GM18873 (cell line): Measurements from ENCODE around the gene ABAT.
"Not testable (repeated sequence)": the region's sequence is repeated elsewhere in the genome, so short reads cannot be mapped to it uniquely, and the experiment has no call there.

Source experiments
- ATAC-seq: cut with Tn5 transposase; IDR thresholded peaks from one replicate; pipeline ENCODE4 v1.9.1; 2021; ENCODE audit warnings: mild to moderate bottlenecking, moderate library complexity, moderate number of reproducible peaks; ENCODE audit not compliant: unreplicated experiment, low FRiP score

Gene ABAT

GRCh38 chr16:8678068-8678927, 3.9 kb downstream of the ABAT start:
- no peak for ATAC-seq

- ATAC-seq: no peak
Observed at GRCh38 chr16:8679151-8679550, 4.7 kb downstream of the ABAT start.

GRCh38 chr16:8682551-8683259, 8.3 kb downstream of the ABAT start:
- ATAC-seq: no peak

DNA sequence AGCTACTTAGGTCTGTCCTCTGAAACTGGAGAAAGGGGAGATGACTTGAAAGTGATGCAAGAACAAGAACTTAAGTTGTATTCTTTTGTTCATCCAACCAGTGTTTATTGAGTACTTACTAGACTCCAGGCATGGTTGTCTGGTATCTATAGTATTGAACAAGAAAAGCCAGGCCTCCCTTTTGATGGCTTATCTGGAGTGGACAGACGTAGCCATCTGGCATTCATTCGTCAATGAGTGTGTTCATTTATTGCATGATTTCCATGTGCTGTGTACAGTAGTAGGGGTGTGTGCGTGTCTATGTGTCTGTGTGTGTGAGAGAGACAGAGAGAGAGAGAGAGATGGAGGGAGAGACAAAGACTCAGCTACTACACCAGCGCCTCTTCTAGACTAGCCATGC, 9.2 kb downstream of the ABAT start:
- no peak for ATAC-seq

GRCh38 chr16:8685617-8686016, 11.2 kb downstream of the ABAT start:
- no peak for ATAC-seq

- no peak for ATAC-seq
Observed at GRCh38 chr16:8686031-8686621, 11.7 kb downstream of the ABAT start.

DNA sequence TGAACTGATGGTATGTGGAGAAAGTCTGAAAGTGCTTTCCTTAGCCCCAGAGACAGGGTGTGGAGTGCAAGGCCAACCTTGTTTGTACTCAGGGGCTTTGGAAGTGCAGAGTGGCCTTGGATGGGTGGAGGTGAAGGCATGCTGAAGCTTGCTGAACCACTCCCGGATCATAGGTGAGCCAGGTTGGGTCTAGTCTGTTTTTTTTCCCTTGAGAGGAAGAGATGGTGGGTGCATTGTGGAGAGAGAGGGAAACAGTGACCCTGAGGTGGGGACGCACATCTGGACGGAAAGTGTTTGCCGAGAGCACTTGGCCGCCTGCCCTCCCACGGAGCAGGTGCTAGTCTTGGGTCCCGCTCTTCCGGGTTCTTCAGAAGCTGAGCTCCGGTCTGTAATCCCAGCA, 12.5 kb downstream of the ABAT start:
- ATAC-seq: no peak

DNA sequence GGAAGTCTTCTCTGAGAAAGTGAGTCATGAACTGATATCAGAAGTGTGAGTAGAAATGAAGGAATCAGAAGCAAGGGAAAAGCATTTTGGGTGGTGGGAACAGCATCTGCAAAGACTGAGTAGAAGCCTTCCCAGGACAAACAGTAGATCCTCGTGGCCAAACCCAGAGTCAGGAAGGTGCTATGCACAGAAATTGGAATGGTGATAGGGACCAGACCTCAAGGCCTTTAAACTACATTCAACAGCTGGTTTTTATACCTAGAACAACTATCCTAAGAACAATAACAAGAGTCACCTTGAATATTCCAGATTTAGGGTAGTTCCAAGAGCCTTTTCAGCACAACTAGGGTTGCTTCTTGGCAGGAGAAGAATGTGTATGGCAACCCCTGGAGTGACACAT, 15.3 kb downstream of the ABAT start:
- ATAC-seq: no peak

DNA sequence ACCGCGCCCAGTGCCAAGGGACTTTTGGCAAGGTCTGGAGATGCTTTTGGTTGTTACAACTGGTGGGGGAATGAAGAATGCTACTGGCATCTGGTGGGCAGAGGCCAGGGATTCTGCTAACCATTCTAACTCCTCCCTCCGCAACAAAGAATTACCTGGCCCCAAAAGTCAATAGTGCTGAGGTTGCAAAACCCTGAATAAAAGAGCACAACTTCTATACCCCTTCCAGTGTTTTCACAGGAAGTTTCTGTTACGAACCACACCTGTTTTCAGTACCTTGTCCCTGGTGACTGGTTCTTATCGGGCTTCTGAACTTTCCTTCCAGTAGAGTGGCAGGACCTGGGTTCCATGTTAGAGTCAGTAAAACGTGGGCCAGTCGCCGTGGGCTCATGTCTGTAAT, 17.3 kb downstream of the ABAT start:
- no peak for ATAC-seq

DNA sequence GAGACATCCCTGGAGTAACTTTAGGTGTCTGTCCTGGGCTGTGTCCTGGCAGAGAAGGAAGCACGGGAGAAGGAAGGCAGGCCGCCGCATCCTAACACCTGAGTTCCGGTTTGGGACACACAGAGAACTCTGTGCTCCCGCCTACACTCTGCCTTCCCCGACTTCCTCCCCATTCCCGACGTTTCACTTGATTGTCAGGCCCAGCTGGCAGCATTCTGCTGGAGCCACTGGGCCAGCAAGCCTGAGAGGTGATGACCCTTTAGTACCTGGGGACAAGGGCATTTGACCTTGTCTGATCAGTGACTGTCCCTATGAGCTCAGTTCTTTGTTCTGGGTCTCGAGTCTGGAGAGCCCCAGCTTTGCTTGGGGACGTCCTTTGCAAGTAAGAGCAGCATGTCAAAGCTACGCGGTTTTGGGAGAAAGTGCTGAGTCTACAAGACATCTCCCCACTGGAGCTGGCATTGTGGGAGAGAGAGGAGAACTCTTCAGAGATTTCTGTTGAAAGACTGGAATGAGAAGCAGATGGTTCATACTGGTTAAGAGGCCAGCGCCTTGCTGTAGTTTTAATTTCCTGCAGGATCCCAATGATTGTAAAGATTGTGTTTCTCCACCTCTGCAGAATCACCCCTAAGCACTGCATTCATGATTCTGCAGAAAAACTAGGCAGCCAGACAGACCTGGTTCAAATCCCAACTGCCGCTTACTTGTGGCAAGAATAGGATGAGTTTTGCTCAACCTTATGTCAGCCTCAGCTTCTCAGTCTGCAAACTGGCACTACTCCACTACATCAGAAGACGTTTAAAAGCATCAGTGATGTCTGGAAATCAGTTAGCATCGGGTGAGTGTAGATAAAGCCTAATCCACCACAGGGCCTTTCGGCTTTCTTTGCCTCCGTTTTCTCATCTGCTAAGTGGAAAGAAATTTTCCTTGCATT, 20.6 kb downstream of the ABAT start:
- ATAC-seq: no peak

DNA sequence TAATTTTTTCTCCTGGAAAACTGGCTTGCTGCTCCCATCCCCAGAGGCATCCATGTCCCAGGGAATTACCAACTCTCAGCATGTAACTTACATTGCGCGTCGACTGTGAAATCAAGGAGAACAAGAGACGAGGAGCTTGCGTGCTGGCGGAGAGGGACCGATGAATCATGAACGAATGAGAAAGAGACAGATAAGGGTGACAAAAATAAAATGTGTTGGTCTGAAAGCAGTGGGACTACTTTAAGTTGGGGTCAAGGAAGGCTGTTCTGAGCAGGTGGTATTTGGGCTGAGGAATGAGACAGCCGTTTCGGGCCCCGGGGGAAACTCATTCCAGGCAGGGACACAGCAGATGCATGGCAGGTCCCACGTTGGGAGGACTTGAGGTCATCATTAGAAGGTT, 22.5 kb downstream of the ABAT start:
- ATAC-seq: no peak

DNA sequence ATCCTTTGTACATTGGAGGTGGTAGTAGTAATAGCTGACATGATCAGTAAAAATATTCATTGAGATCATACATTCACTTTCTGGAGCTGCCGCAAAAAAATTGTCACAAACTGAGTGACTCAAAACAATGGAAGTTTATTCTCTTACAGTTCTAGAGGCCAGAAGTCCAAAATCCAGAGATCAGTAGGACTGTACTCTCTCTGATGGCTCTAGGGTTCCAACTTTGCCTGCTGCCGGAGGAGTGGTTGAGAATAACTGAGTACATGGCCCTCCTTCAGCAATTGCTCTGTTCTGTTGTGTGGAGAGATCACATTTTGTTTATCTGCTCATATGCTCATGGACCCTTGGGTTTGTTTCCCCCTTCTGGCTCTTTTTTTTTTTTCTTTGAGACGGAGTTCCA, 23.5 kb downstream of the ABAT start:
- ATAC-seq: no peak

DNA sequence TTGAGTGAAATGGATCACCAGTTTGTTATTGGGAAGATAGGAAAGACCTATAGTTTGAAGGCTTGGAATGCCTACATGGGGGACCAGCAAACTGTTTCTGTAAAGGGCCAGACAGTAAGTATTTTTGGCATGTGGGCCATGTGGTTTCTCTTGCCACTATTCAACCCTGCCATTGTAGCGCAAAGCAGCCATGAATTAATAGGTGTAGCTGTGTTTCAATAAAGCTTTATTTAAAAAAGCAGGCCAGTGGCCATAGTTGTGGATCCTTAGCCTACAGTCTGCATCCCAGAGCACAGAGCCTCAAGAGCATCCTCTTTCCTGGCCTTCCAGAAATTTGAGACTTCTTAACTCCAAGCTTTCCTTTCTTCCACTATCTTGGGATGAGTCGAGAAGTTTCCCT, 29.3 kb downstream of the ABAT start:
- ATAC-seq: no peak

GRCh38 chr16:8704098-8704497, 29.7 kb downstream of the ABAT start:
- no peak for ATAC-seq

- not testable (repeated sequence) for ATAC-seq
Observed at GRCh38 chr16:8705100-8705822, 30.8 kb downstream of the ABAT start.

DNA sequence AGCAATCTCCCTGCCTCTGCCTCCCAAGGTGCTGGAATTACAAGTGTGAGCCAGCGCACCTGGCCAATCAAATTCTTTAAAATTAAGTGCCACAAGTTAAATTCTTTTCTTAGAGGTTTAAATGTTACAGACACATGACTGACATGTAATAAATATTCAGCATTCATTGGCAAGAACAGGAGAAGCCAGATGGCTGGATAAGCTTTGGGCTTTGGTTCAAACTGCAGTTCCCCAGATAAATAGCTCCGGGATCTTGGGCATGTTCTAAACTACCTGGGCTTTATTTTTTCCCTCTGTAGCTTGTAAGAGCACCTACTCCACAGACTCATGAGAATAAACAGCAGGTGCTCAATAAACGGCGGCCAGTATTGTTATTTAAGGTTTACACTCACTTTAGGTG, 34.1 kb downstream of the ABAT start:
- no peak for ATAC-seq

DNA sequence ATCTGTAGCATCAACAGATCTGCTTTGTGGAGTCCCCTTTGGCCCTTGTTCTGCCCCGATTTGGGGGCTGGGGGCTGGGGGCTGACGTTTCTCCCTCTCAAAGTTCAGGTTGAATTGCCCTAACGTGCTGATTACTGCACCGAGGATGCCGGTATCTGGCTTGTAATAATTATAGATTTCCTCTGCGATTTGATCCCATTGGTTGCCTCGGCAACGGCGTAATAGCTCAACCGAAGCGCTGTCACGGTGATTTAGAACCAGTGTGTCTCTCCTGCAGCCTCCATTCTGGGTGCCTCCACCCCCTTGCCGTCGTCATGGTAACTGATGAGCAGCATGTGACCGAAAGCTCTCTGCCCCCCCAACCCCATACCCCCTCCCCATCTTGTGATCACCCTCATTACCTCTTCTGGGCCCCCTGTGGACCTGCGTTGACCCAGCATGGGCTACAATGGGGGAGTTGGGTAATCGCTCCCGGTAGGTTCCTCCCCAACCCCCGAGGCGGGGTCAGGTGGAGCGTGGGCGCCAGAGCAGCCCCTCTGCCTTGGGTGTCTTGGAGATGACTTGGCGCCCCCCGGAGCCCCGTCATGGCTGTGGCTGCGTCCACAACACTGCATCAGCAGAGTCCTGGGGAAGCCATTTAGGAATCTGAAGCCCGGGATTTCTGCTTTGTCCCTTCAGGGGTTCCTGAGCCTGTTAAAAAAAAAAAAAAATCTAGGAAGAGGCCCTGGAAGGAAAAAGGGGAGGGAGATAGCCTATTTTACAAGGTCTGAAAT, 38.4 kb downstream of the ABAT start:
- ATAC-seq: no peak

DNA sequence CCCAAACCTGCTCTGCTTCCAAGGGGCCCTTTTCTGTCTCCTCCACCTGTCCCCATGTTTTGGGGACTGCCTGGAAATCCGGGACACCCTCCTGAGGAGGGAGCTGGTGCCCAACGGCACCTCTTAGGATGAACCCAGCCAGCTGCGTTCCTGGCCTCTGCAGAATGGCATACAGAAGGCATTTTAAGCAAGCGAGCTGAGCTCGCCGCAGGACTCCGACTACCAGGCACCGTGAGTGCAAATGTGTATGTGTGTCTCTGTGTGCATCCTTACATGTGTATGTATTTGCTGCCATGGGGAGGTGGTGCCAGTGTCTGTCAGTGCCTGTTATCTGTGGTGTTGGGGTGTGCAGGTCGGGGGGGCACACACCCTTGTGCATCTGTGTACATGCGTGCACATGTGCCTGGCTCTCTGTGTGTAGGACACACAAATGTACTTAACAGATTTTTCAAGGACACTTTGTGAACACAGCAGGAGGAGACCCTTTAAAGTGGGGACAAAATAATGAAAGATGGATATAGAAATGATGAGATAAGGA, 39.3 kb downstream of the ABAT start:
- ATAC-seq: no peak

GRCh38 chr16:8714174-8714573, 39.8 kb downstream of the ABAT start:
- ATAC-seq: no peak
